GM12892 (cell line): Measurements from ENCODE around the gene FARP1.

ENCODE experiments used
- DNase-seq: peaks from one replicate; pipeline ENCODE4 v3.0.0; 2011; ENCODE audit not compliant: insufficient read length
- FAIRE-seq: peaks from 2 replicates; lab custom pipeline; 2011; peaks lifted over from hg19 to GRCh38; lab: Jason Lieb, UNC
- POLR2A ChIP-seq: IDR thresholded peaks from 2 replicates; pipeline ENCODE4 v1.6.1; 2011; ENCODE audit warnings: low read depth, low read length, control low read depth
- POLR2AphosphoS5 ChIP-seq: IDR thresholded peaks from 2 replicates; pipeline ENCODE4 v1.6.1; 2011; ENCODE audit warnings: low read depth, low read length, control low read depth
- TAF1 ChIP-seq: IDR thresholded peaks from 2 replicates; pipeline ENCODE4 v1.6.1; 2011; ENCODE audit warnings: low read depth, mild to moderate bottlenecking, control low read depth, low read length, borderline replicate concordance

Gene FARP1

GRCh38 chr13:98109226-98109853 lies 33.6 kb upstream of the FARP1 start:
- TF ChIP-seq POLR2AphosphoS5 (no peak), POLR2A (no peak), TAF1 (no peak)
- FAIRE-seq (no peak), DNase-seq (no peak)

- no peak for FAIRE-seq
- TF ChIP-seq POLR2AphosphoS5 (no peak), POLR2A (no peak), TAF1 (no peak)
- no peak for DNase-seq
These were observed 32.1 kb upstream of the FARP1 start for GRCh38 chr13:98110749-98111148.

GRCh38 chr13:98111168-98112098 lies 31.5 kb upstream of the FARP1 start:
- FAIRE-seq (no peak), DNase-seq (no peak)
- no peak for TF ChIP-seq POLR2A
- no peak for TF ChIP-seq POLR2AphosphoS5
- TF ChIP-seq TAF1, result no peak

GRCh38 chr13:98112456-98112855 lies 30.4 kb upstream of the FARP1 start:
- FAIRE-seq, result no peak
- TF ChIP-seq POLR2AphosphoS5, result no peak
- DNase-seq, result no peak

- DNase-seq, result no peak
- TF ChIP-seq POLR2AphosphoS5, result no peak
- TF ChIP-seq TAF1, result no peak
- TF ChIP-seq POLR2A, result no peak
- no peak for FAIRE-seq
These were observed 24.0 kb upstream of the FARP1 start for GRCh38 chr13:98118865-98119264.

GRCh38 chr13:98123176-98123575 lies 19.7 kb upstream of the FARP1 start:
- no peak for TF ChIP-seq POLR2AphosphoS5
- TF ChIP-seq POLR2A, result no peak
- TF ChIP-seq TAF1, result no peak
- no peak for FAIRE-seq
- DNase-seq, result no peak

GRCh38 chr13:98129059-98129746 lies 13.7 kb upstream of the FARP1 start:
- no peak for TF ChIP-seq POLR2AphosphoS5
- FAIRE-seq (no peak), DNase-seq (no peak)

GRCh38 chr13:98133946-98134345 lies 8.9 kb upstream of the FARP1 start:
- no peak for TF ChIP-seq POLR2AphosphoS5
- no peak for TF ChIP-seq POLR2A
- TF ChIP-seq TAF1, result no peak
- FAIRE-seq (no peak), DNase-seq (no peak)

GRCh38 chr13:98134901-98135300 lies 8.0 kb upstream of the FARP1 start:
- DNase-seq, result no peak
- FAIRE-seq, result no peak
- no peak for TF ChIP-seq POLR2AphosphoS5
- TF ChIP-seq POLR2A, result no peak
- TF ChIP-seq TAF1, result no peak

GRCh38 chr13:98141091-98141490 lies 1.8 kb upstream of the FARP1 start:
- FAIRE-seq (no peak), DNase-seq (no peak)
- TF ChIP-seq TAF1, result no peak
- no peak for TF ChIP-seq POLR2AphosphoS5
- no peak for TF ChIP-seq POLR2A

GRCh38 chr13:98141509-98142379 lies 1.1 kb upstream of the FARP1 start:
- TF ChIP-seq POLR2AphosphoS5, result no peak
- no peak for TF ChIP-seq POLR2A
- no peak for DNase-seq
- no peak for FAIRE-seq
